HL-60 (cell line): ENCODE data around the gene UGGT1.

Source experiments
- POLR2AphosphoS5 ChIP-seq: IDR thresholded peaks from 2 replicates; pipeline ENCODE4 v1.6.1; 2012; ENCODE audit warnings: low read depth
- TF ChIP-seq, protein P1 (sequence below): IDR thresholded peaks from one replicate; pipeline ENCODE4 v1.5.1; 2011; ENCODE audit warnings: low read length, control low read depth, inconsistent platforms; ENCODE audit not compliant: insufficient read depth

DNA sequence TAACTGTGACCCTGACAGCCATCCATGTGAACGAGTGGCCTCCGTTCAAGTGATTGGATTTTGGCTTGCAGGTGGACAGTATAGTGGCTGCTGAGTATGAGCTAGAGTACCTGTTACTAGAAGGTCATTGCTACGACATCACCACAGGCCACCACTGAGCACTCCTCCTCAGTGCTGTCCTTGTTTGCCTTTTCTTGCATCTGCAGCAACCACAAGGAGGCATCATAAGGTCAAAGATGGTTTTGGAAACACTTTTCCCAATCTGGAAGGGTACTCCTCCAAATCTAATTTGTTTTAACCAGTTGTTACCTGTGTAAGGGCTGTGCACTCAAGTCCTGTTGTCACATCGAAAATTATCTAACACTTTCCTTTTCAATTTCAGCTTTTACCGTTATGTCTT, 81.2 kb downstream of the UGGT1 start:
- TF ChIP-seq POLR2AphosphoS5 = no peak
- TF ChIP-seq, protein P1, sequence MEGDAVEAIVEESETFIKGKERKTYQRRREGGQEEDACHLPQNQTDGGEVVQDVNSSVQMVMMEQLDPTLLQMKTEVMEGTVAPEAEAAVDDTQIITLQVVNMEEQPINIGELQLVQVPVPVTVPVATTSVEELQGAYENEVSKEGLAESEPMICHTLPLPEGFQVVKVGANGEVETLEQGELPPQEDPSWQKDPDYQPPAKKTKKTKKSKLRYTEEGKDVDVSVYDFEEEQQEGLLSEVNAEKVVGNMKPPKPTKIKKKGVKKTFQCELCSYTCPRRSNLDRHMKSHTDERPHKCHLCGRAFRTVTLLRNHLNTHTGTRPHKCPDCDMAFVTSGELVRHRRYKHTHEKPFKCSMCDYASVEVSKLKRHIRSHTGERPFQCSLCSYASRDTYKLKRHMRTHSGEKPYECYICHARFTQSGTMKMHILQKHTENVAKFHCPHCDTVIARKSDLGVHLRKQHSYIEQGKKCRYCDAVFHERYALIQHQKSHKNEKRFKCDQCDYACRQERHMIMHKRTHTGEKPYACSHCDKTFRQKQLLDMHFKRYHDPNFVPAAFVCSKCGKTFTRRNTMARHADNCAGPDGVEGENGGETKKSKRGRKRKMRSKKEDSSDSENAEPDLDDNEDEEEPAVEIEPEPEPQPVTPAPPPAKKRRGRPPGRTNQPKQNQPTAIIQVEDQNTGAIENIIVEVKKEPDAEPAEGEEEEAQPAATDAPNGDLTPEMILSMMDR = no peak
